ENCODE measurements around the gene HOXA7.

HOXA7 gene

DNA sequence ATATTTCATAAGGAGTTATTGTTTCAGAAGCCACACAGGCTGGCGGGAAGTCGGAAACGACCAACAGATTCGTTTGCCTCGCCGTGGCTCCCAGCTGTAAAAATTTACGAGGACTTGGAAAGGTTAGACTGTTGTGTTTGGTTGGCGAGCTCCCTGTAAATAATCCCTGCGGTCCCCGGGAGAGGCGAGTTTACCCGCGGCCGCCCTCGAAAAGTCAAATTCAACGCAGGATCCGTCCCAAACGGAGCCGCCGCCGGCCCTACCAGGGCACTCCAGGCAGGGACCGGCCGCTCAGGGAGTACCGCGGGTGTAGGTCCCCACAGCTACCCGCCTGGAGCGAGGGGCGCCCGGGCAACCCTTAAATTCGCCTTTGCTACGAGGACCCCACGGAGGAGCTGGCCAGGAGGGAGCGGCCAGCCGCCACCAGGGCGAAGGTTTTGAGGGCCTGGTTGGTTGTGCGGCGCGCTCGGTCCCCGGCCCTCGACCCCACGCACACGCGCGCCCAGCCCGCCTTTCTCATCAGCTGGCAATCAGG is 9.6 kb upstream of the HOXA7 start:
- H3K4me3 ChIP-seq (ENCODE audit: low read depth in 1 of 2, low read length in 2 of 2) = no peak overlapping the region
- TF ChIP-seq EZH2 (IDR thresholded peaks at IDR 0.05; ENCODE audit: borderline replicate concordance, low read depth, low read length, severe bottlenecking) = no peak
- DNase-seq (no peak), ATAC-seq (ENCODE audit: insufficient read depth, low read depth) (no peak)
- peaks cover 3% of the 10 kb centered on the region for H3K4me1 ChIP-seq (ENCODE audit: insufficient read depth, low read length)
- H4K20me1 ChIP-seq (ENCODE audit: insufficient read depth, low read length) = no peaks in the 10 kb centered on the region
- H3K9me3 ChIP-seq (ENCODE audit: insufficient read depth, low read length, severe bottlenecking) = no peaks in the 10 kb centered on the region
- no peaks in the 10 kb centered on the region for H3K36me3 ChIP-seq (ENCODE audit: insufficient read depth, low read length)
- no peak overlapping the region for H3K4me2 ChIP-seq (ENCODE audit: insufficient read depth, low read length)
- no peak overlapping the region for H2AFZ ChIP-seq (ENCODE audit: low read depth, low read length)
- H3K79me2 ChIP-seq (ENCODE audit: insufficient read depth, low read length) = no peaks in the 10 kb centered on the region
- peaks cover under 1% of the 10 kb centered on the region for H3K27me3 ChIP-seq (ENCODE audit: insufficient read depth, low read length, poor library complexity)
- no peak overlapping the region for H3K9ac ChIP-seq (ENCODE audit: low read depth, low read length)
- no peak overlapping the region for H3K27ac ChIP-seq (ENCODE audit: low read length)

DNA sequence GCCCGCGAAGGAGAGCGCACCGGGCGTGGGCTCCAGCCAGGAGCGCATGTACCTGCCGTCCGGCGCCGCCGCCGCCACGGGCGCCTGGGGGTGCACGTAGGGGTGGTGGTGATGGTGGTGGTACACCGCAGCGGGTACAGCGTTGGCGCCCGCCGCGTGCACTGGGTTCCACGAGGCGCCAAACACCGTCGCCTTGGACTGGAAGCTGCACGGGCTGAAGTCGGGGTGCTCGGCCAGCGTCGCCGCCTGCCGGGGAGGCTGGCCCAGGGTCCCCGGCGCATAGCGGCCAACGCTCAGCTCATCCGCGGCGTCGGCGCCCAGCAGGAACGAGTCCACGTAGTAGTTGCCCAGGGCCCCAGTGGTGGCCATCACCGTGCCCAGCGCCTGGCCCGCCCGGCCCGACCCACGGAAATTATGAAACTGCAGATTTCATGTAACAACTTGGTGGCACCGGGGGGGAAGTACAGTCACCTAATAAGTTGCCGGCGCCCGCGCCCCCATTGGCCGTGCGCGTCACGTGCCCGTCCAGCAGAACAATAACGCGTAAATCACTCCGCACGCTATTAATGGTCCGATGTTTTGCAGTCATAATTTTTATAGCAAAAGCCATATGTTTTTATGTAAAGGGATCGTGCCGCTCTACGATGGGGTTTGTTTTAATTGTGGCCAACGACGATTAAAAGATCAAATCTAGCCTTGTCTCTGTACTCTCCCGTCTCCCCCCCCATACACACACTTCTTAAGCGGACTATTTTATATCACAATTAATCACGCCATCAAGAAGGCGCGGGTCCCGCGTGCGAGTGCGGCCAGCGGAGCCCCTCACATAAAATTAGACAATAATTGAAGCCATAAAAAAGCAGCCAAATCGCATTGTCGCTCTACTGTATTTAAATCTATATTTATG is 8.9 kb upstream of the HOXA7 start, which contains the start of gene HOXA9:
Gene HOXA9 (minus strand): TSS at position 449 of the 907 bp plus-strand sequence. CDS start 80 bp downstream, at position 369.
- no peaks in the 10 kb centered on the region for H3K79me2 ChIP-seq (ENCODE audit: insufficient read depth, low read length)
- no peak for ATAC-seq (ENCODE audit: insufficient read depth, low read depth)
- H3K4me1 ChIP-seq (ENCODE audit: insufficient read depth, low read length) = peaks cover 10% of the 10 kb centered on the region
- no peak for DNase-seq
- H3K27ac ChIP-seq (ENCODE audit: low read length) = no peak within 1 kb of the TSS
- H4K20me1 ChIP-seq (ENCODE audit: insufficient read depth, low read length) = no peaks in the 10 kb centered on the region
- TF ChIP-seq, protein P1, sequence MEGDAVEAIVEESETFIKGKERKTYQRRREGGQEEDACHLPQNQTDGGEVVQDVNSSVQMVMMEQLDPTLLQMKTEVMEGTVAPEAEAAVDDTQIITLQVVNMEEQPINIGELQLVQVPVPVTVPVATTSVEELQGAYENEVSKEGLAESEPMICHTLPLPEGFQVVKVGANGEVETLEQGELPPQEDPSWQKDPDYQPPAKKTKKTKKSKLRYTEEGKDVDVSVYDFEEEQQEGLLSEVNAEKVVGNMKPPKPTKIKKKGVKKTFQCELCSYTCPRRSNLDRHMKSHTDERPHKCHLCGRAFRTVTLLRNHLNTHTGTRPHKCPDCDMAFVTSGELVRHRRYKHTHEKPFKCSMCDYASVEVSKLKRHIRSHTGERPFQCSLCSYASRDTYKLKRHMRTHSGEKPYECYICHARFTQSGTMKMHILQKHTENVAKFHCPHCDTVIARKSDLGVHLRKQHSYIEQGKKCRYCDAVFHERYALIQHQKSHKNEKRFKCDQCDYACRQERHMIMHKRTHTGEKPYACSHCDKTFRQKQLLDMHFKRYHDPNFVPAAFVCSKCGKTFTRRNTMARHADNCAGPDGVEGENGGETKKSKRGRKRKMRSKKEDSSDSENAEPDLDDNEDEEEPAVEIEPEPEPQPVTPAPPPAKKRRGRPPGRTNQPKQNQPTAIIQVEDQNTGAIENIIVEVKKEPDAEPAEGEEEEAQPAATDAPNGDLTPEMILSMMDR (IDR thresholded peaks at IDR 0.05; ENCODE audit: borderline replicate concordance, extremely low read depth, low read length, poor library complexity, severe bottlenecking) = no peak
- no peak for TF ChIP-seq EZH2 (IDR thresholded peaks at IDR 0.05; ENCODE audit: borderline replicate concordance, low read depth, low read length, severe bottlenecking)
- no peaks in the 10 kb centered on the region for H3K36me3 ChIP-seq (ENCODE audit: insufficient read depth, low read length)
- no peak within 1 kb of the TSS for H3K9ac ChIP-seq (ENCODE audit: low read depth, low read length)
- no peak within 1 kb of the TSS for H3K4me3 ChIP-seq (ENCODE audit: low read depth in 1 of 2, low read length in 2 of 2)
- no peaks in the 10 kb centered on the region for H3K27me3 ChIP-seq (ENCODE audit: insufficient read depth, low read length, poor library complexity)
- no peak within 1 kb of the TSS for H2AFZ ChIP-seq (ENCODE audit: low read depth, low read length)
- no peaks in the 10 kb centered on the region for H3K9me3 ChIP-seq (ENCODE audit: insufficient read depth, low read length, severe bottlenecking)
- no peak within 1 kb of the TSS for H3K4me2 ChIP-seq (ENCODE audit: insufficient read depth, low read length)

DNA sequence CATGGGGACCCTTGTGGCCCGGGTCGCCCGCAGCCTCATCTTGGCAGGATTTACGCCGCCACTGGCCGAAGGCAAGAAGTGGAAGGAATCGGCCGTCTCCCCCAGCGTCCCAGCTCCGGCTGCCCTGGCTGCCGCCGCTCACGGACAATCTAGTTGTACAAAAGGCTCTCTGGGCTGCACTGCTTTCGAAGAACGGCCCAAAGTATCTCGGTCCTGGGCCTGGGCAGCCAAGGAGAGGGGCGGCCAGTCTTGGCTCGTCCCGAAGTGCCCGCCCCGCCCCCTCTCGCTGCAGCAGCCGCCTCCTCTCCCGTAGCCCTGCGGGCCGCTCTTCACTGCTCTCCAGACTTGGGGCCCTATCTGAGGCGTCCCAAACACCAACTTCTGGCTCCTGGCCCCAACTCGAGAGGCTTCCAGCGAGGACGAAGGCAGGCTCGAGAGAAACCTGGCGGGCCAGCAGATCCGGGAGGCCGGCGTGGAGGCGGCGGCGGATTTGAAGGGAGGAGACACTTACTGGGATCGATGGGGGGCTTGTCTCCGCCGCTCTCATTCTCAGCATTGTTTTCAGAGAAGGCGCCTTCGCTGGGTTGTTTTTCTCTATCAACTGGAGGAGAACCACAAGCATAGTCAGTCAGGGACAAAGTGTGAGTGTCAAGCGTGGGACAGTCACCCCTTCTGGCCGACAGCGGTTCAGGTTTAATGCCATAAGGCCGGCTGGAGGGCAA is 8.1 kb upstream of the HOXA7 start:
- Histone ChIP-seq H3K79me2 (ENCODE audit: insufficient read depth, low read length) (no peaks in the 10 kb centered on the region), H4K20me1 (ENCODE audit: insufficient read depth, low read length) (no peaks in the 10 kb centered on the region), H3K4me3 (ENCODE audit: low read depth in 1 of 2, low read length in 2 of 2) (no peak overlapping the region), H3K27me3 (ENCODE audit: insufficient read depth, low read length, poor library complexity) (no peaks in the 10 kb centered on the region), H3K27ac (ENCODE audit: low read length) (no peak overlapping the region), H2AFZ (ENCODE audit: low read depth, low read length) (no peak overlapping the region), H3K4me1 (ENCODE audit: insufficient read depth, low read length) (peaks cover 15% of the 10 kb centered on the region), H3K9me3 (ENCODE audit: insufficient read depth, low read length, severe bottlenecking) (no peaks in the 10 kb centered on the region), H3K9ac (ENCODE audit: low read depth, low read length) (no peak overlapping the region), H3K36me3 (ENCODE audit: insufficient read depth, low read length) (no peaks in the 10 kb centered on the region), H3K4me2 (ENCODE audit: insufficient read depth, low read length) (no peak overlapping the region)
- ATAC-seq (ENCODE audit: insufficient read depth, low read depth) = no peak
- TF ChIP-seq EZH2 (IDR thresholded peaks at IDR 0.05; ENCODE audit: borderline replicate concordance, low read depth, low read length, severe bottlenecking) = no peak
- TF ChIP-seq, protein P1 (IDR thresholded peaks at IDR 0.05; ENCODE audit: borderline replicate concordance, extremely low read depth, low read length, poor library complexity, severe bottlenecking) = no peak
- no peak for DNase-seq

DNA sequence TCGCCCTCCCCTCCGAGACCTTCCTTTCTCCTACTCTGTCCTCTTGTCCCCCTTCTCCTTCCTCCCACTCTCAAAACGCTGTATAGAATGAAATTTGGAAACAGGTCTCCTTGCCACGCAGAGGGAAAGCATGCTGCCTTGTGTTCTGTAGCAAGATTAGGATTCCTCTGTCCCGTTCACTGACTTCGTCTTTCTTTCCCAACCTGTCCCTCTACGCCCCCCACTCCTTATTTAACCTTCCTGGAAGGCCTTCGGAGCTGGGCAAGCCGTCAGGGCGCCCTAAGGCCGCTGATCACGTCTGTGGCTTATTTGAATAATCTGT is 7.5 kb upstream of the HOXA7 start:
- ATAC-seq (ENCODE audit: insufficient read depth, low read depth) (no peak), DNase-seq (no peak)
- peaks cover 15% of the 10 kb centered on the region for H3K4me1 ChIP-seq (ENCODE audit: insufficient read depth, low read length)
- no peak overlapping the region for H3K4me3 ChIP-seq (ENCODE audit: low read depth in 1 of 2, low read length in 2 of 2)
- no peak overlapping the region for H3K4me2 ChIP-seq (ENCODE audit: insufficient read depth, low read length)
- H3K9ac ChIP-seq (ENCODE audit: low read depth, low read length) = no peak overlapping the region
- no peaks in the 10 kb centered on the region for H3K79me2 ChIP-seq (ENCODE audit: insufficient read depth, low read length)
- no peaks in the 10 kb centered on the region for H3K36me3 ChIP-seq (ENCODE audit: insufficient read depth, low read length)
- TF ChIP-seq EZH2 (IDR thresholded peaks at IDR 0.05; ENCODE audit: borderline replicate concordance, low read depth, low read length, severe bottlenecking) = no peak
- TF ChIP-seq, protein P1 (IDR thresholded peaks at IDR 0.05; ENCODE audit: borderline replicate concordance, extremely low read depth, low read length, poor library complexity, severe bottlenecking) = no peak
- H3K27ac ChIP-seq (ENCODE audit: low read length) = no peak overlapping the region
- H3K9me3 ChIP-seq (ENCODE audit: insufficient read depth, low read length, severe bottlenecking) = no peaks in the 10 kb centered on the region
- H2AFZ ChIP-seq (ENCODE audit: low read depth, low read length) = 0 out of 2 replicates have a peak overlapping the region, but pooled peaks have one; percentile 16
- H4K20me1 ChIP-seq (ENCODE audit: insufficient read depth, low read length) = no peaks in the 10 kb centered on the region
- no peaks in the 10 kb centered on the region for H3K27me3 ChIP-seq (ENCODE audit: insufficient read depth, low read length, poor library complexity)
